Activated T-helper 17 cell treated with anti-CD3 and anti-CD28 coated beads, Interleukin-2, amount 50 U/mL, for 72 hours (primary cell): Measurements from ENCODE around the gene ZNF627. TPM values are rescaled to one million over a fixed set of nuclear protein-coding genes. Genes with fewer than 3 reads are reported as not detected.

Experiments
- ATAC-seq: fragments of 150-1000 bp; cut with Tn5 transposase; replicated peaks from 2 replicates; pipeline ENCODE4 v1.10.0; 2021; ENCODE audit warnings: mild to moderate bottlenecking, moderate library complexity
- H3K27ac Mint-ChIP-seq: one replicate; pipeline ENCODE4 v1.8.0; 2022; ENCODE audit warnings: mixed read lengths
- H3K27me3 Mint-ChIP-seq: one replicate; pipeline ENCODE4 v1.8.0; 2022; ENCODE audit warnings: mixed read lengths
- H3K36me3 Mint-ChIP-seq: one replicate; pipeline ENCODE4 v1.8.0; 2022; ENCODE audit warnings: low read depth, mild to moderate bottlenecking, mixed read lengths
- H3K4me1 Mint-ChIP-seq: one replicate; pipeline ENCODE4 v1.8.0; 2022; ENCODE audit warnings: mixed read lengths
- H3K4me3 Mint-ChIP-seq: one replicate; pipeline ENCODE4 v1.8.0; 2022; ENCODE audit warnings: mild to moderate bottlenecking, mixed read lengths
- H3K9me3 Mint-ChIP-seq: one replicate; pipeline ENCODE4 v1.8.0; 2022; ENCODE audit warnings: mixed read lengths
- total RNA-seq, 2 donors: library from RNA; stranded (reverse); gene quantifications; one replicate each; pipeline ENCODE4 v1.2.3, GENCODE V29; 2022

The ZNF627 gene
- total RNA-seq = 1 to 10 TPM; 4.6 to 5.9 TPM

DNA sequence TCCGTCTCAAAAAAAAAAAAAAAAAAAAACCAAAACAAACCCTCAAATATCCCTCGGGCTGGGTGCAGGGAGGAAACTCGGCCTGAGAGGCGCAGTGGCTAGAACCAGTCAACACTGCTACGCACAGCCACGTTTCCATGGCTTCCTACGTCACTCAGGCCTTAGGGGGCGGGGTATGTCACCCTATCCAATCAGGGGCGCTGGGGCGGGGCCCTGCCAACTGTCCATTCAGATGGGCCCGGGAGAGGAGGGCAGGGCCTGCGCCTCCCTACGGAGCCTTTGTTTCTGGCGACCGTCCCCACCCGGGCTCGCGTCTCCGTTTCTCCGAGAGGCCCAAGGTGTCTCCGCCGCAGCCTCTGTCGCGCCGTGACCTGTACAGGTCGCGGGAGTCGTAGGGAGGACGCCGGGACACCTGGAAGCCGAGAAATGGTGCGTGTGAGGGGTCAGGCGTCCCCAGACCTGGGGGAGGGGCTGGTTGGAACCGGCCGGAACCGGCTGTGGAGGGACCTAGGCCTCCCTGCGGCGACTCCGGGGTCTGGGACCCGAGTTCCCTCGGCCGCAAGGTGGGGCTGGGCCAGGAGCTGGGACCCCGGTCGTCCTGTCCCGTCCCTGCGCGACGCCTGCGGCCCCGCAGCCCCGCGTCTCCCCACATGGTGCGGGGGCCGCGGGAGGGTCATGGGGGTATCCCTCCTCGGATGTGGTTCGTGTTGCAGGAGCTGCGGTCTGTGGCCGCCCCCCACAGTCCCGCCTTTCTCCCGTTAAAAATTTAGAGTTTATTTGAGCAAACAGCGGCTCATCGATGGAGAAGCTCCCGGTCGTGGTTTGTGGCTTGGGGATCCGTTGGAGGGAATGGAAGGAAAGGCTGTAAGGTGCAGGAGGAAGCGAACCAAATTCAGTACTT lies at the start of gene ZNF627:
TSS of gene ZNF627 (plus strand) at position 282 of the 901 bp plus-strand sequence. CDS start at position 427, 145 bp downstream.
- peak within 1 kb of the TSS; percentile 84 for H3K27ac Mint-ChIP-seq

DNA sequence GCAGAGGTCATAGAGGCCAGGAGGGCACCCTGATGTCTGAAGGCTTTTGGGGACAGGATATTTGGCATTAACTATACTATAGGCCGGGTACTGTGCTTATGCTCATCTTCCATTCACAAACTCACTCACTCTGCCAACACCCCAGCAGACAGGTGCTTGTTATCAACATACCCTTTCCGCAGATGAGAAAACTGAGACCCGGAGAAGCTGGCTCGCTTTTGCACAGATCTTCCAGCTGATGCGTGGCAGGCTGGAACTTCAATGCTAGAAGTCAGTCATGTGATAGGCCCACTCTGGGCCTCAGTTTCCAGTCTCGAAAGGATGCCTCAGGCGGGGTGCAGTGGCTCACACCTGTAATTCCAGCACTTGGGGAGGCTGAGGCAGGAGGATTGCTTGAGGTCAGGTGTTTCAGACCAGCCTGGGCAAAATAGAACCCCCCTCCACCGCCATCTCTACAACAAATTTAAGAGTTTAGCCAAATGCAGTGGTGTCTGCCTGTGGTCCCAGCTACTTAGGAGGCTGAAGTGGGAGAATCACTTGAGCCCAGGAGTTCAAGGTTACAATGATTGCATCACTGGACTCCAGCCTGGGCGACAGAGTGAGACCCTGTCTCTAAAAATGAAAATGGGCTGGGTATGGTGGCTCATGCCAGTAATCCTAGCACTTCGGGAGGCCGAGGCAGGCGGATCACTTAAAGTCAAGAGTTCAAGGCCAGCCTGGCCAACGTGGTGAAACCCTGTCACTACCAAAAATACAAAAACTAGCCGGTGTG lies 49.2 kb upstream of the ZNF627 start:
- Mint-ChIP-seq H3K36me3 (peaks cover 11% of the 10 kb centered on the region), H3K9me3 (no peaks in the 10 kb centered on the region)

More for the DNA sequence above, at the start of gene ZNF627:
- Mint-ChIP-seq H3K36me3 (peaks cover 6% of the 10 kb centered on the region), H3K4me1 (no peaks in the 10 kb centered on the region), H3K9me3 (no peaks in the 10 kb centered on the region), H3K4me3 (peak within 1 kb of the TSS; percentile 88), H3K27me3 (no peaks in the 10 kb centered on the region)
- ATAC-seq = peak; percentile 100

DNA sequence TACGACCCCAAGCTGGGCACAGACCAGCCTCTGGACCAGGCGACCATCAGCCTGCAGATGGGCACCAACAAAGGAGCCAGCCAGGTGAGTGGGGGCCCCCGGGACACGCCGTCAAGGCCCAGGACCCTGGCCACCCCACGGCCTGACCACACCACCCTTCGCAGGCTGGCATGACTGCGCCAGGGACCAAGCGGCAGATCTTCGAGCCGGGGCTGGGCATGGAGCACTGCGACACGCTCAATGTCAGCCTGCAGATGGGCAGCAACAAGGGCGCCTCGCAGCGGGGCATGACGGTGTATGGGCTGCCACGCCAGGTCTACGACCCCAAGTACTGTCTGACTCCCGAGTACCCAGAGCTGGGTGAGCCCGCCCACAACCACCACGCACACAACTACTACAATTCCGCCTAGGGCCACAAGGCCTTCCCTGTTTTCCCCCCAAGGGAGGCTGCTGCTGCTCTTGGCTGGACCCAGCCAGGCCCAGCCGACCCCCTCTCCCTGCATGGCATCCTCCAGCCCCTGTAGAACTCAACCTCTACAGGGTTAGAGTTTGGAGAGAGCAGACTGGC lies 47.8 kb upstream of the ZNF627 start:
- no peak for ATAC-seq
- peaks cover 8% of the 10 kb centered on the region for H3K4me1 Mint-ChIP-seq
- no peaks in the 10 kb centered on the region for H3K27me3 Mint-ChIP-seq
- no peak overlapping the region for H3K4me3 Mint-ChIP-seq
- no peaks in the 10 kb centered on the region for H3K9me3 Mint-ChIP-seq
- no peak overlapping the region for H3K27ac Mint-ChIP-seq
- H3K36me3 Mint-ChIP-seq = peaks cover 24% of the 10 kb centered on the region

More for the DNA sequence above, 49.2 kb upstream of the ZNF627 start:
- peaks cover 7% of the 10 kb centered on the region for H3K27me3 Mint-ChIP-seq
- H3K4me3 Mint-ChIP-seq = no peak overlapping the region
- no peaks in the 10 kb centered on the region for H3K4me1 Mint-ChIP-seq
- no peak for ATAC-seq
- no peak overlapping the region for H3K27ac Mint-ChIP-seq

DNA sequence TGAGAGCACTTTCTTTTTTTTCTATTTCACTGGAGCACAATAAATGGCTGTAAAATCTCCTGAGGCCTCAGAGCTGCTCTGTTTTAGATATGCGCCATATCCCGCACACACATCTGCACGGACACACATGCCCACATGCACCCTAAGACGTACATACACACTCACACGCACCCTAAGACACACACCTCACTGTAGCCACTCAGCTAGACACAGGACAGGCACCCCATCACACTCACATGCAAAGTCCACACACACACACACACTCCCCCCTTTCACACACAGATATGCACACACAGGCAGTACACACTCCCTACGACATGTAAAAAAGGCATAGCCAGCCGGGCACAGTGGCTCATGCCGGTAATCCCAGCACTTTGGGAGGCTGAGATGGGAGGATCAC lies 47.0 kb upstream of the ZNF627 start:
- Mint-ChIP-seq H3K27me3 (no peaks in the 10 kb centered on the region), H3K4me1 (peaks cover 8% of the 10 kb centered on the region), H3K27ac (no peak overlapping the region), H3K36me3 (peaks cover 26% of the 10 kb centered on the region), H3K4me3 (no peak overlapping the region), H3K9me3 (no peaks in the 10 kb centered on the region)
- no peak for ATAC-seq

DNA sequence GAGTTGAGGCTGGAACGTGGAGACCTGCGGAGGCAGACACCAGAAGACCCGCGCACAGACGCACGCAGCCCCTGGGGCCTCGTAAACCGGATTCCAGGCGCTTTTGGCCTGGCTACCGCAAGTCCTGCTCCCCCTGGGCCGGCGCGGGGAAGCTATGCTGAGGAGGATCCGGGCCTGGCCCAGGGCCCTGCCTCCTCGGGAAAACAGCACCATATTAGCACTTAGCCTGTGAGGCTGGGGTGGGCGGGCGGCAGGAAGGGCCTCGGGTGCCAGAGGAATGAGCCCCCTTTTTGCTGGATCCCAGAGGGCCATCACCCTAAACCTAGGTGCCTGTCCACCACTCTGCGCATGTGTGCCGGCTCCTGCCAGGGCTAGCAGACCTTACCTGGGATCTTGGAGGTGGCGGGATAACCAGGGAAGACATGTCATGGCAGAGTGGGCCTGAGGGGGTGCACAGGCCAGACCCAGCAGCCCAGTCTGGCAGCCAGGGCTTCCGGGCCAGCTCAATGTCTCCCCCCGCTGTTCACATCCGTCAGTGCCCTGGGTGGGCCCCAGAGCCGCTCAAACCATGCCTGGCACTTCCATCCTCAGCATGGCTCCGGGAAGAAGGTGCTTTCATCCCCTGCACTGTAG lies 45.6 kb upstream of the ZNF627 start:
- Mint-ChIP-seq H3K27ac (no peak overlapping the region), H3K4me1 (peaks cover 16% of the 10 kb centered on the region), H3K4me3 (no peak overlapping the region), H3K27me3 (no peaks in the 10 kb centered on the region), H3K9me3 (no peaks in the 10 kb centered on the region), H3K36me3 (peaks cover 39% of the 10 kb centered on the region)
- ATAC-seq = no peak

DNA sequence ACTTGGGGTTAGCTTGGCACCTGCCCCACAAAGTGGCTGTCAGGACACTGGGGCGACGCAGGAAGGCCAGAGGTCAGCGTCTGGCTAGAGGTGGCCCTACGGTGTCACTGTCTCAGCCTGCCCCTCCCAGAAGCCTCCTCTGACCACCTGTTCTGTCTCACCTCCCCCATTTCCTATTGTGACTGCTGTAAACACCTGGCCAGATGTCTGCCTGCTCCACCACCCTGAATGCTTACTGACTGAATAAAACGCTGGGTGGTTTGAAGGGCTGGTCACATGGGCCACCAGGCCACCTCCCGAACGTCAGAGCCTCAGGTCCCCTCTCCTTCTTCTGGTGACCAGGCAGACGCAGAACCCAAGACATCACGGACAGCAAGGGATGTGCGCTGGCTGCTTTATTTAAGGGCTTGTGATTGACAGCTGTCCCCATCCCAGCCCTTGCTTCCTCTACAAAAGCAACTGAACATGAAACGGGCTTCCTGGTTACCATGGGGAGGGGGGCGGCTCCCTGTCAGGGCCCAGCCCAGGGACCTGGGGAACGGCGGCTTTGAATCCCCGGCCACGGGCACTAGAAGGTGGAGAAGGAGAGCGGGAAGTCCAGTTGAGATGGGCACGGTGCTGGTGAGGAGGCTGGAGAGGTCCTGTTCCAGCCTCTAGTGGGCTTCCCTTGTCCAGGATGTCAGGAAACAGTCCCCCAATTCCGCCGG lies 44.5 kb upstream of the ZNF627 start:
- no peaks in the 10 kb centered on the region for H3K9me3 Mint-ChIP-seq
- no peak for ATAC-seq
- peaks cover 21% of the 10 kb centered on the region for H3K4me1 Mint-ChIP-seq
- H3K4me3 Mint-ChIP-seq = no peak overlapping the region
- no peak overlapping the region for H3K27ac Mint-ChIP-seq
- H3K36me3 Mint-ChIP-seq = peaks cover 43% of the 10 kb centered on the region
- no peaks in the 10 kb centered on the region for H3K27me3 Mint-ChIP-seq

DNA sequence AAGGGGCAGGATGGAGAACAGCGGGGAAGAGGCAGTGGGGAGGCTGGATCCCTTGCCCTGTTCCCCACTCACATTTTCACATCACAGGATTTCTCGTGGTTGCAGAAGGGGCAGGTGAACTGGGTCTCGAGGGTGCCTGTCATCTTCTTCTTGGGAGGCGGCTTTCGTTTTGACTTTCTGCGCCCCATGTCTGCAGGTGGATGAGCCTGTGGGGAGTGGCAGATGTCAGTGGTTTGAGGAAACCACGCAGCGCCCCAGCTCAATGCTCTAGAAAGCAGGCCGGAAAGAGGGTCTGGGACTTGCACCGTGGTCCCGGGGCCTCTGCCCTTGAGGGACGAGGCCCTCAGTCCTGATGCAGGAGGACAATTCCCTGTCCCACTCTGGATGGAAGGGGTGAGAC lies 43.1 kb upstream of the ZNF627 start:
- peaks cover 26% of the 10 kb centered on the region for H3K4me1 Mint-ChIP-seq
- H3K9me3 Mint-ChIP-seq = no peaks in the 10 kb centered on the region
- peaks cover 46% of the 10 kb centered on the region for H3K36me3 Mint-ChIP-seq
- H3K4me3 Mint-ChIP-seq = peak overlapping the region; percentile 28
- H3K27me3 Mint-ChIP-seq = no peaks in the 10 kb centered on the region
- ATAC-seq = peak; percentile 13
- no peak overlapping the region for H3K27ac Mint-ChIP-seq

DNA sequence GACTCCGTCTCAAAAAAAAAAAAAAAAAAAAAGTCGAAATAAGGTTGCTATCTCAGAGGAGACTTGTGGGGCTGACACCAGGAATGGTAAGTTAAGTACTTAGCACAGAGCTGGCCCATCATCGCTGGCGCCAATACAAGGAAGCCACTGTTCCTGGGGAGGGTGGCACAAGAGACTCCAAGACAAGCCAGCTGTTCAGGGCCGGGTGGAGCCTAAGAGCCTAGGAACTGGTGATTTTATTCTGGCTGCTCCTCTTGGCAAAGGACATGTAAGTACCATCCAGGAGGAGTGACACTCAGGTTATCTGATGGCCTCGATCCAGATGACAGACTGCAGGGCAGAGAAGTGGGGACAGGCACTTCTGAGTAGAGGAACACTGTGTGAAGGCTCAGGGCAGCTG lies 42.0 kb upstream of the ZNF627 start:
- Mint-ChIP-seq H3K4me1 (peaks cover 30% of the 10 kb centered on the region), H3K36me3 (peaks cover 49% of the 10 kb centered on the region), H3K27me3 (no peaks in the 10 kb centered on the region), H3K4me3 (no peak overlapping the region), H3K9me3 (no peaks in the 10 kb centered on the region), H3K27ac (peak overlapping the region; percentile 46)
- no peak for ATAC-seq

DNA sequence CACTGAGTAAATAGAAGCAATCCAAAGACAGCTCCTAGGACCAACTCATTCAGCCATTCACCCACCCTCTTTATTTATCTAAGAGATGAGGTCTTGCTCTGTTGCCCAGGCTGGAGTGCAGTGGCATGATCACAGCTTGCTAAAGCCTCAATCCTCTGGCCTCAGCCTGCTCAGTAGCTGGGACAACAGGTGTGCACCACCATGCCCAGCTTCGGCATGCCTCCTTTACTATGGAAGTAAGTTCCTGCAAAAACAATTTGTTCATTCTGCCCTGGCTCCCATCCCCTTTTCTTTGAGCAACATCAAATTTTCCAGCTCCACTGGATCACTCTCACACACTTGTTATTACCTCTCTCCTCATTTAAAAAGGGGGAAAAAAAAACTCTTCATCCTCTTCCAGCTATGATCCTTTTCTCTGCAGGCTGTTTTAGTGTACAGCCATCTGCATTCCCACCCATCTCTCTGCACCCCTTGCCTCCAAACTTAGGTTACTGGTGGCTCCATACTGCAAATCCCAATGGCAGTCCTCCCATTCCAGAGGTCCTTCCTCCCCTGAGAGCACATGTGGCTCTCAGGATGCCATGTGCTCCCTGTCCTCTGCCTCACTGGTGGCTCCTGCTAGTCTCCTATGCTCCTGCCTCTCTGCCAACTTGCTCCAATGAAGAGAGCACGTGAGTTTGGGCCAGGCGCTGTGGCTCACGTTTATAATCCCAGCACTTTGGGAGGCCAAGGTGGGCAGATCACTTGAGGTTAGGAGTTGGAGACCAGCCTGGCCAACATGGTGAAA lies 40.5 kb upstream of the ZNF627 start:
- peak overlapping the region; percentile 90 for H3K4me3 Mint-ChIP-seq
- no peaks in the 10 kb centered on the region for H3K9me3 Mint-ChIP-seq
- H3K27ac Mint-ChIP-seq = peak overlapping the region; percentile 53
- no peak for ATAC-seq
- H3K4me1 Mint-ChIP-seq = peaks cover 39% of the 10 kb centered on the region
- H3K27me3 Mint-ChIP-seq = no peaks in the 10 kb centered on the region
- H3K36me3 Mint-ChIP-seq = peaks cover 44% of the 10 kb centered on the region

DNA sequence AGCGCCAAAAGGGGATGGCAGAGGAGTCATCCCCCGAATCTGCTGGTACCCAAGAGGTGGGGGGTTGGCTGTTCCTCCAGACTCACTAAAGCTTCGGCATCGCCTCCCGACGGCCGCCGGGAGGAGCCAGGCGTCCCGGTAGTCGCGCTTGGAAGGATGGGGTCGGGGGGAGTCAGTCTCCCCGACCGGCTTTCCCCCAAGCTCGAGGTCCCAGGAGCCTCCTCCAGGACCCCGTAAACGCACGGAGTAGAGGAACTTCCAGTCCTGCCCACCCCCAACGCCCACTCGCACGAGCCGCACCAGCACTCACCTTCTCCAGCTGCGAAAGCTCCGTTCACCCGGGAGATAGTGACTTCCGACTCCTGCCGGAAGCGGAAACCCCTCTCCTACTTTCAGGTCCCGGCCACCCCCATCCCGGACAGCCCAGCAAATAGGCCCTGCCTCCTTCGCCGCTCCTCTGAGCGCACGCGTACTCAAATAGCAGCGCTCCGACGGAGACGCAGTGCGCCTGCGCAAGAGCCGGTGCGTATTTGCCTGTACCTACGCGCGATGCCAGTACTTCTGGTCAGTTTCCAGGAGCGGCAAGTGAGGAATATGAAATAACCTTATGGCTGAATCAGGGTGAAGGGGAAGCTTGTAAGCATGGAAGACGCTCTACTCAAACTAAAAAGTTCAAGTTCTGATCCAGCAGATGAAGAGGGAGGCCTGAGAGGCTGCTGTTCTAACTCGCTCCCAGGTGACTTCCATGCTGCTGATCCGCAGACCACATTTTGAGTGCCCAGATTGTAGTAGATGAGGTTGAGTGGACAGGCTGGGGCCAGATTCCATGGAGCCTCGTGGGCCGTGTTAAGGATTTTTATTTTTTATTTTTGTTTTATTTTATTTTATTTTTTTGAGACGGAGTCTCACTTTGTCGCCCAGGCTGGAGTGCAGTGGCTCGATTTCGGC lies 38.1 kb upstream of the ZNF627 start, which contains the start of gene ELOF1:
TSS of gene ELOF1 (minus strand) at position 350 of the 948 bp plus-strand sequence. CDS start 4,883 bp downstream, outside the sequence.
- Mint-ChIP-seq H3K27ac (peak within 1 kb of the TSS; percentile 94), H3K4me3 (peak within 1 kb of the TSS; percentile 90), H3K36me3 (peaks cover 28% of the 10 kb centered on the region), H3K27me3 (no peaks in the 10 kb centered on the region), H3K4me1 (peaks cover 37% of the 10 kb centered on the region), H3K9me3 (no peaks in the 10 kb centered on the region)
- ATAC-seq = peak; percentile 94

DNA sequence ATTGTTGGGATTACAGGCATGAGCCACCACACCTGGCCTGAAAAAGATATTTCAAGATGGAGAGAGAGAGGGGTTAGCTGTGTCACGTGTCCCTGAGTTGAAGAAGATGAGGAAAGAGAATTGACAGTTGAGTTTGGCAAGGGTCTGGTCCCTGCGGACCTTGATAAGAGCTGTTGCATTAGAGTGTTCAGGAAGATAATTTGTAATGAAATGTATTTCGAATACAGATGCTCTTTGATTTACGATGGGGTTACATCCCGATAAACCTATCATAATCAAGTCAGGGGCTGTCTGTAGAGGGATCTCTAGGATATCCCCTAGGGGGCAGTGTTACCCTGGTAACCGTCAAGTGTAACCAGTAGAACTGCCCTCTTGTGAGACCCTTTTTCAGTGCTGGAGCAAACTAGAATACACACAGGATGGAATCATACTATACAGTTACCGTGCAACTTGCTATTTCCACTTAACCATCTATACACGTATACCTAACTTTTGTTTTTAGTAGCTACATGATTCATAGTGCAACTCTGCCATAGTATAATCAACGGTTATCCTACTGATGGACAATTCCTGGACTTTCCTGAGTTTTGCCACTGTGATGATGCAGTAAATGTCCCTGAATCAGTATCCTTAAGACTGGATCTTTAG lies 36.8 kb upstream of the ZNF627 start:
- peak overlapping the region; percentile 76 for H3K27ac Mint-ChIP-seq
- H3K4me1 Mint-ChIP-seq = peaks cover 33% of the 10 kb centered on the region
- no peaks in the 10 kb centered on the region for H3K9me3 Mint-ChIP-seq
- peak overlapping the region; percentile 90 for H3K4me3 Mint-ChIP-seq
- H3K27me3 Mint-ChIP-seq = no peaks in the 10 kb centered on the region
- ATAC-seq = peak; percentile 67
- peaks cover 20% of the 10 kb centered on the region for H3K36me3 Mint-ChIP-seq

DNA sequence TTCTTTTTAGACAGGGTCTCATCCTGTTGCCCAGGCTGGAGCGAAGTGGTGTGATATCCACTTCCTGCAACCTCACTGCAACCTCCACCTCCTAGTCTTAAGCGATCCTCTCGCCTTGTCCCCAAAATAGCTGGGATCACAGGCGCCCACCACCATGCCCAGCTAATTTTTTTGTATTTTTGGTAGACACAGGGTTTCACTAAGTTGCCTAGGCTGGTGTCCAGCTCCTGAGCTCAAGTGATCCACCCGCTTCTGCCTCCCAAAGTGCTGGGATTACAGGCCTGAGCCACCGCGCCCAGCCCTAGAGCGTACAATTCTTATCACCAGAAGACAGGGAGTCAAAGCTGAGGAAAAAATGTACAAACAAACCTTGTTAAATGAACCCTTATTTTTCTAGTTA lies 33.8 kb upstream of the ZNF627 start:
- Mint-ChIP-seq H3K36me3 (peaks cover 6% of the 10 kb centered on the region), H3K9me3 (no peaks in the 10 kb centered on the region), H3K27ac (no peak overlapping the region), H3K27me3 (no peaks in the 10 kb centered on the region), H3K4me3 (no peak overlapping the region), H3K4me1 (peaks cover 24% of the 10 kb centered on the region)
- no peak for ATAC-seq
